H1 (cell line): ENCODE data around the gene ARSI. TPM values are rescaled to one million over a fixed set of nuclear protein-coding genes. Genes with fewer than 3 reads are reported as not detected.

Source experiments
- POU5F1 ChIP-seq: IDR thresholded peaks from 2 replicates; pipeline ENCODE4 v1.6.1; 2011; ENCODE audit warnings: low read depth, mild to moderate bottlenecking, low read length, moderate library complexity
- RNF2 ChIP-seq: fragments of 200-900, 300-1000 bp; sonication (generic); IDR thresholded peaks from 2 replicates; pipeline ENCODE4 v1.7.1; 2016; ENCODE audit warnings: borderline replicate concordance, low read depth, mild to moderate bottlenecking, antibody characterized with exemption, low read length; ENCODE audit not compliant: poor library complexity, severe bottlenecking; ENCODE audit errors: missing control alignments
- RXRA ChIP-seq: IDR thresholded peaks from 2 replicates; pipeline ENCODE4 v1.6.1; 2011; ENCODE audit warnings: low read depth, mild to moderate bottlenecking, low read length, moderate library complexity; ENCODE audit not compliant: insufficient read depth
- SIRT6 ChIP-seq: IDR thresholded peaks from one replicate; pipeline ENCODE4 v1.7.1; 2012; ENCODE audit warnings: low read length, inconsistent platforms
- polyA plus RNA-seq, 7 experiments: library from polyadenylated mRNA; depleted of rRNA in 3 of 7; stranded (reverse) in 5 of 7; unstranded in 2 of 7; fragments of >200 nt in 5 of 7; fragments of 200-250 nt in 2 of 7; gene quantifications; 1 replicate in 5 of 7; 2 replicates in 1 of 7; 4 replicates in 1 of 7; pipeline versions ENCODE4 v1.2.1 to v1.2.3, GENCODE V29; 2011 to 2013; ENCODE audit warnings: missing spikeins in 2 of 7, mixed read lengths in 2 of 7
- total RNA-seq: library from RNA; stranded (reverse); fragmentation: NEBNext Ultra II Directional; extraction: Animal tissue kit (Norgen Biotek cat#: 25700); gene quantifications from 2 replicates; pipeline ENCODE4 v1.2.1, GENCODE V29; 2021

The ARSI gene
- total and polyA plus RNA-seq, 2 of the 8 experiments (the other 6 are each of a cell fraction or from before 2014, with no cell fraction given), result 4.5 to 6.7 TPM

DNA sequence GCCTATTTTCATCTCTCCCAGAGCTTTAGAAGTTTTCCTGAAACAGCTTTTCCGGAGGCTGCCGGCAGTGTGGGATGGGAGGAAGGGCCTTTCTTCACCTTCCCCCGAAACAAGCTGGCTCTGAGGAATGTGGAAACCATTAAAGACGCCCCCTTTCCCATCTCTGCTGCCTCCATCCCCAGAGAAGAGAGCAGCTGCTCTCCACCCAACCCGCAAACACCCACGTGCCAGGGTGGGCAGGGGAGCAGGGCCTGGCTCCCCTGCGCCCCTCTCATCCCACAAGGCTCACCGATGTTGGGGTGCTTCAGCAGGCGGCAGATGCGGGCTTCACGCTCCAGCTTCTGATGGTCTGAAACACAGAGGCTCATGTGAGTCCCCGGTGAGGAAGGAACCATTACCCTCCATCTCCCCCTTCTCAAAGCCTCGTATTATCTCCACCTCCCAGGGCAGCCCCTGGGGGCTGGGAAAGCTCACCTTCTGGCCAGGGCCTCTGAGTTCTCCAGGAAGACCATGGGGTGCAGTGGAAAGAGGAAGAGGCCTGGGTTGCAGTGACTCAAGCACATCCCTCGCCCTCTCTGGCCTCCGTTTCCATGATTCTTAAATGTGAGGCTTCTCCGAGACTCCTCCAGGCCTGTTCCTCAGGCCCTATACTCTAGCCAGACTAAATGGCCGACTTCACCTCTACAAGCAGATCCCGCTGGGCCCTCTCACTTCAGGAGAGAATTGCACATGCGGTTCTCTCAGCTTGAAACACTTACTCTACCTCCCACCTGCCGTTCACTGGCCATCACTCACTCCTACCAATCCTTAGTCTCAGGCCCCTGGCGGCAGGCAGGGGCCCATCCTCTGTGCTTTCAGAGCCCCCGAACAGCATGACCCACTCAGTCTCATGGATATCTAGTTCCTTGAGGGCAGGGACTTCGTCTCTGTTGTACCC lies 37.8 kb downstream of the ARSI start (continued):
- TF ChIP-seq RNF2 (no peak), POU5F1 (no peak), SIRT6 (no peak), RXRA (no peak)
